Choroid plexus epithelial cell (primary cell): ENCODE data around the gene STRIP1.

Source experiments
- DNase-seq: peaks from one replicate; pipeline ENCODE4 v3.0.0-alpha.2; 2010; ENCODE audit warnings: low read depth
- H3K4me3 ChIP-seq: 2 replicates; pipeline ENCODE4 v1.5.1; 2011; ENCODE audit warnings: low read depth, mild to moderate bottlenecking, control low read depth, low read length, moderate library complexity
- CTCF ChIP-seq: conservative IDR thresholded peaks from 2 replicates; pipeline ENCODE4 v1.5.1; 2011; ENCODE audit warnings: low read depth, mild to moderate bottlenecking, control low read depth, inconsistent platforms, low read length, moderate library complexity

STRIP1 gene

DNA sequence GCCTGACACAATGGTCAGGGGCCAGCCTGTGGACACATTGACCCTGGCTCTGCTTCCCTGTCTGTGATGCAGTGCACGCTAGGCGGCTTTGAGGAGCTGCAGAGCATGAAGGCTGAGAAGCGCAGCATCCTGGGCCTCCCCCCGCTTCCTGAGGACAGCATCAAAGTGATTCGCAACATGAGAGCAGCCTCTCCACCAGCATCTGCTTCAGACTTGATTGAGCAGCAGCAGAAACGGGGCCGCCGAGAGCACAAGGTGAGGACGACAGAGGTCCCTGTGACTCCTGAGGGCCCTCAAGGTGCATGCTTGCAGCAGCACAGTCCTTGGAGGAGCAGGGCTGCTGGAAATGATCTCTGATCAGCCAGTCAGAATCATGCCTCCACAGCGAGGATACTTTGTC lies 8.6 kb downstream of the STRIP1 start:
- no peak for TF ChIP-seq CTCF
- no peak overlapping the region for H3K4me3 ChIP-seq
- no peak for DNase-seq

GRCh38 chr1:110047463-110047862 lies 13.0 kb downstream of the STRIP1 start:
- TF ChIP-seq CTCF: peak; percentile 21
- H3K4me3 ChIP-seq: no peak overlapping the region
- DNase-seq: no peak

DNA sequence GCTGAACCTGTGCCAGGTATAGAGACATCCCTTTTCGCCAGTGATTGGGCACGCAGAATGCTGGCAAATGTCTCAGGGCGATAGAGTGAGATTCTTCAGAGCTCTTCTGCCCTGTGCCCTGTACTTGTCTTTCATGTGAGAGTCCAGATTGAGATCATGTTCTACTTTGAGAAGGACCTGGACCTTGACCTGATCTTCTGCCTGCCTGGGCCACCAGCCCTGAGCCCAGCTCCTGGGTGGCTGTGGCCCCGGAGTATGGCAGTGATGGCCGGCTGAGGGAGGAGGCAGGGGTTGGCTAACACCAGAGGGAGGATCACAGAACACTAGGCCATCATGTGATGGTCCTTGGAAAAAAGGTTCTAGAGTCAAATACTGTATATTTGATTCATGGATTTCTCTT lies 13.8 kb downstream of the STRIP1 start:
- DNase-seq: no peak
- TF ChIP-seq CTCF: no peak
- no peak overlapping the region for H3K4me3 ChIP-seq

DNA sequence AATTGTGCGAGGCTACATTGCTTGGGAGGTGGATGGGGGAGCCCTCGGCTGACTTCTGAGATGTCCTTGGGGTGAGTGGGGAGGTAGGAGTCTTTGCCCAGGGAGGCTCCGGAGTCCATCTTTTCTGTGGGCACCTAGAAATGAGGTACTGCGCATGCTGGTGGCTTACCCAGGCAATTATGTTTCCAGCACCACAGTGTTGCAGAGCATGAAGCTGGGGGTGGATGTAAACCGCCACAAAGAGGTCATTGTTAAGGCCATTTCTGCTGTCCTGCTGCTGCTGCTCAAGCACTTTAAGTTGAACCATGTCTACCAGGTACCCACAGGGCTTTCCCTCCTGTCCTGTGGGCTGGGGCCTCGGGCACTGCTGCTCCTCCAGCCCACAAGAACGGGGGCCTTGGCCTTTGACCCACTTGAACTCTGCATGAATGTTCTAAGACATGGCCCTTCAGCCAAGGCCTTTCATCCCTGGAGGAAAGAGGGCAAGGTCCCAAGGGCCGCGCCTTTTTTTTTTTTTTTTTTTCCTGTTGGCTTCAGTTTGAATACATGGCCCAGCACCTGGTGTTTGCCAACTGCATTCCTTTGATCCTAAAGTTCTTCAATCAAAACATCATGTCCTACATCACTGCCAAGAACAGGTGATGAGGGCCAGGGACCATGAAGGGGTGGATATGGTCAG lies 14.6 kb downstream of the STRIP1 start:
- no peak for TF ChIP-seq CTCF
- no peak for DNase-seq
- no peak overlapping the region for H3K4me3 ChIP-seq

- no peak for TF ChIP-seq CTCF
- DNase-seq: no peak
- no peak overlapping the region for H3K4me3 ChIP-seq
Measured at GRCh38 chr1:110049801-110050601, 15.6 kb downstream of the STRIP1 start.

DNA sequence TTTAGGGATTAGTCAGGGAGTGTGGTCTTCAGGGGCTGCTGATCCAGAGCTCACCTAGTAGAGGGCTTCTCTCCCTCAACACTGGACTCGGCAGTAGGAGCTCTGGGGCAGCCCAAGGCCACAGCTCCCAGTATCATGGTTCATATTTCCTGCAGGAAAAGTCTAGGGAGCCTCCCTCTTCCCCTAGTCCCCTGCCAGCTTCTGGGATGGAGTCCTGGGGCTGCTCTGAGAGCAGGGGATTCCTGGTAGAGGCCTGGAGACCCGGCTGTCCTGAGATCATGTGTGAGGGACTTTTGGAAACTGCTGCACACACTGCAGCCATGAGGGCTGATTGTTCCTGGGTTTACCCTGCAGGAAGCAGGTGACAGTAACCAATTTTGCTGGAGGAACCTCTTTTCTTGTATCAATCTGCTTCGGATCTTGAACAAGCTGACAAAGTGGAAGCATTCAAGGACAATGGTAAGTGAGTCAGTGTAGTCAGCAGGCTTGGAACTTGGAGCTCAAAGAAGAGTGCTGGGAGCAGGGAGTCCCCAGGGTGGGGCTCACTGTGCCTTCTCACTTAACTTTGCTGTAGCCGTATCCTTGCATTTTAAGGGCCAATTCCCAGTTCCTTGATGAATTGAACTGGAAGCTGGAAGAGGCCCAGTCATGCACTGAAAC lies 16.3 kb downstream of the STRIP1 start:
- TF ChIP-seq CTCF: no peak
- no peak overlapping the region for H3K4me3 ChIP-seq
- DNase-seq: no peak

DNA sequence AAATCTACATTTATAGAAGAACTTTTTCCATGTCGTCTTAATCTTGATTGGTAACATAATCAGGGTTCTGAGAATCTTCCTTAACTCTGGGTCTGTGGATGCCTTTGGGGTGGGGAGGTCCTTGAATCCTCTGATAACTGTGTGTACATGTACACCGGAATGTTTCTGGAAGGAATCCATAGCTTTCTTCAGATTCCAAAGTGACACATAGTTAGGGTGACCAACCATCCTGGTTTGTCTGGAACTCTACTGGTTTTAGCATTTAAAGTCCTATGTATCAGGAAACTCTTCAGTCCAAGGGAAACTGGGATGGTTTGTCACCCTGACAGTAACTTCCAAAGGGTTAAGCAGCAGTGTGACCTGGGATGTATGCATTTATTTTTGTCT lies 16.8 kb downstream of the STRIP1 start:
- H3K4me3 ChIP-seq: no peak overlapping the region
- TF ChIP-seq CTCF: no peak
- no peak for DNase-seq
